ENCODE measurements around the gene COL20A1. TPM values are rescaled to one million over a fixed set of nuclear protein-coding genes. Genes with fewer than 3 reads are reported as not detected.
A peak's percentile ranks its signal among the peaks of the same experiment; 100 is the strongest.

Gene COL20A1
- total RNA-seq, 1 donor from 2014 or later, result not detected

- intact Hi-C loops (cut with DNase I), result no loop called here
- TF ChIP-seq CTCF (IDR thresholded peaks at IDR 0.05), result no peak
- no peak for TF ChIP-seq POLR2AphosphoS5 (IDR thresholded peaks at IDR 0.05; ENCODE audit: insufficient read depth in 1 of 2, low read depth in 1 of 2)
- TF ChIP-seq POLR2A (IDR thresholded peaks at IDR 0.05), result no peak
- Histone ChIP-seq H3K27me3 (no peaks in the 10 kb centered on the region), H3K9me3 (no peaks in the 10 kb centered on the region), H3K36me3 (no peaks in the 10 kb centered on the region), H3K27ac (no peak overlapping the region), H3K4me3 (no peak overlapping the region), H3K4me1 (peaks cover 15% of the 10 kb centered on the region)
- no peak for DNase-seq (ENCODE audit: extremely low spot score in 2 of 2)
These were observed 24.1 kb upstream of the COL20A1 start for GRCh38 chr20:63268671-63269439.

- intact Hi-C loops (cut with DNase I), result no loop called here
- Histone ChIP-seq H3K27ac (no peak overlapping the region), H3K27me3 (no peaks in the 10 kb centered on the region), H3K36me3 (no peaks in the 10 kb centered on the region), H3K4me3 (no peak overlapping the region), H3K9me3 (no peaks in the 10 kb centered on the region), H3K4me1 (peaks cover 24% of the 10 kb centered on the region)
- TF ChIP-seq POLR2A (IDR thresholded peaks at IDR 0.05) (no peak), CTCF (IDR thresholded peaks at IDR 0.05) (no peak), POLR2AphosphoS5 (IDR thresholded peaks at IDR 0.05; ENCODE audit: insufficient read depth in 1 of 2, low read depth in 1 of 2) (no peak)
- no peak for DNase-seq (ENCODE audit: extremely low spot score in 2 of 2)
These were observed 23.3 kb upstream of the COL20A1 start for GRCh38 chr20:63269724-63270123.

GRCh38 chr20:63270606-63271325 is 22.2 kb upstream of the COL20A1 start:
- no peaks in the 10 kb centered on the region for H3K27me3 ChIP-seq
- no peak for TF ChIP-seq POLR2AphosphoS5 (IDR thresholded peaks at IDR 0.05; ENCODE audit: insufficient read depth in 1 of 2, low read depth in 1 of 2)
- TF ChIP-seq POLR2A (IDR thresholded peaks at IDR 0.05), result no peak
- TF ChIP-seq CTCF (IDR thresholded peaks at IDR 0.05), result no peak
- peaks cover 0 to under 1% of the 10 kb centered on the region in 2 donors for H3K36me3 ChIP-seq
- H3K4me3 ChIP-seq, result no peak overlapping the region
- intact Hi-C loops (cut with DNase I), result no loop called here
- H3K9me3 ChIP-seq, result no peaks in the 10 kb centered on the region
- peaks cover 27% of the 10 kb centered on the region for H3K4me1 ChIP-seq
- DNase-seq (ENCODE audit: extremely low spot score in 2 of 2), result no peak
- no peak overlapping the region for H3K27ac ChIP-seq

GRCh38 chr20:63272105-63273058 is 20.6 kb upstream of the COL20A1 start, which contains the start of gene ARFGAP1:
TSS of gene ARFGAP1 (plus strand) at chr20:63272813. CDS start at chr20:63275581, 2,768 bp downstream.
- no peaks in the 10 kb centered on the region for H3K9me3 ChIP-seq
- DNase-seq (ENCODE audit: extremely low spot score in 2 of 2), result no peak
- TF ChIP-seq POLR2AphosphoS5 (IDR thresholded peaks at IDR 0.05; ENCODE audit: insufficient read depth in 1 of 2, low read depth in 1 of 2) (peak; percentile 46 to 69), POLR2A (IDR thresholded peaks at IDR 0.05) (peak in 1 of 2 donors; percentile 29), CTCF (IDR thresholded peaks at IDR 0.05) (no peak)
- H3K27me3 ChIP-seq, result no peaks in the 10 kb centered on the region
- intact Hi-C loops (cut with DNase I), result no loop called here
- H3K4me1 ChIP-seq, result peaks cover 27% of the 10 kb centered on the region
- peaks cover 0 to 14% of the 10 kb centered on the region in 2 donors for H3K36me3 ChIP-seq
- H3K27ac ChIP-seq, result peak within 1 kb of the TSS; percentile 53
- peak within 1 kb of the TSS; percentile 87 to 97 for H3K4me3 ChIP-seq

All from vagina (tissue), 2 donors.